Effector memory CD4-positive, alpha-beta T cell (primary cell): Measurements from ENCODE around the gene ETV3.

Experiments
- DNase-seq, 3 donors: peaks; one replicate each; pipeline ENCODE4 v3.0.0-alpha.2; 2020
- H3K27ac ChIP-seq: 2 replicates; pipeline ENCODE4 v1.7.0; 2013; ENCODE audit warnings: mild to moderate bottlenecking, low read length, moderate library complexity; ENCODE audit not compliant: insufficient read depth, poor library complexity, severe bottlenecking
- H3K27me3 ChIP-seq: replicated peaks from 2 replicates; pipeline ENCODE4 v1.7.0; 2013; ENCODE audit warnings: mild to moderate bottlenecking, low read length; ENCODE audit not compliant: insufficient read depth, control insufficient read depth, poor library complexity, severe bottlenecking
- H3K36me3 ChIP-seq: 2 replicates; pipeline ENCODE4 v1.7.0; 2013; ENCODE audit warnings: mild to moderate bottlenecking, low read length, moderate library complexity; ENCODE audit not compliant: control insufficient read depth, insufficient read depth
- H3K4me1 ChIP-seq: 2 replicates; pipeline ENCODE4 v1.7.0; 2013; ENCODE audit warnings: low read length, mild to moderate bottlenecking; ENCODE audit not compliant: control insufficient read depth, insufficient read depth, poor library complexity, severe bottlenecking
- H3K4me3 ChIP-seq: 2 replicates; pipeline ENCODE4 v1.7.0; 2013; ENCODE audit warnings: low read length, low read depth, mild to moderate bottlenecking; ENCODE audit not compliant: insufficient read depth, poor library complexity, severe bottlenecking
- H3K9me3 ChIP-seq: 2 replicates; pipeline ENCODE4 v1.7.0; 2013; ENCODE audit warnings: mild to moderate bottlenecking, low read length, moderate library complexity; ENCODE audit not compliant: control insufficient read depth

Gene ETV3

GRCh38 chr1:157115429-157115838, 22.8 kb downstream of the ETV3 start:
- no peaks in the 10 kb centered on the region for H3K27me3 ChIP-seq

GRCh38 chr1:157114183-157115121, 23.7 kb downstream of the ETV3 start:
- no peaks in the 10 kb centered on the region for H3K36me3 ChIP-seq
- H3K4me1 ChIP-seq = no peaks in the 10 kb centered on the region
- no peak for DNase-seq
- H3K27ac ChIP-seq = no peak overlapping the region
- H3K27me3 ChIP-seq = no peaks in the 10 kb centered on the region
- no peak overlapping the region for H3K4me3 ChIP-seq
- no peaks in the 10 kb centered on the region for H3K9me3 ChIP-seq

More at GRCh38 chr1:157115429-157115838, 22.8 kb downstream of the ETV3 start:
- Histone ChIP-seq H3K9me3 (no peaks in the 10 kb centered on the region), H3K27ac (no peak overlapping the region), H3K36me3 (no peaks in the 10 kb centered on the region), H3K4me1 (no peaks in the 10 kb centered on the region), H3K4me3 (no peak overlapping the region)
- DNase-seq = no peak

- Histone ChIP-seq H3K27me3 (no peaks in the 10 kb centered on the region), H3K36me3 (no peaks in the 10 kb centered on the region)
- DNase-seq = no peak
Observed at GRCh38 chr1:157113631-157114030, 24.6 kb downstream of the ETV3 start.

GRCh38 chr1:157113106-157113505, 25.1 kb downstream of the ETV3 start:
- no peaks in the 10 kb centered on the region for H3K4me1 ChIP-seq
- H3K27ac ChIP-seq = no peak overlapping the region
- no peaks in the 10 kb centered on the region for H3K27me3 ChIP-seq
- H3K36me3 ChIP-seq = no peaks in the 10 kb centered on the region
- DNase-seq = no peak
- no peaks in the 10 kb centered on the region for H3K9me3 ChIP-seq
- H3K4me3 ChIP-seq = no peak overlapping the region

More at GRCh38 chr1:157113631-157114030, 24.6 kb downstream of the ETV3 start:
- no peak overlapping the region for H3K27ac ChIP-seq
- H3K4me1 ChIP-seq = no peaks in the 10 kb centered on the region
- no peaks in the 10 kb centered on the region for H3K9me3 ChIP-seq
- no peak overlapping the region for H3K4me3 ChIP-seq

GRCh38 chr1:157112186-157112867, 25.9 kb downstream of the ETV3 start:
- Histone ChIP-seq H3K4me3 (no peak overlapping the region), H3K27ac (no peak overlapping the region), H3K4me1 (no peaks in the 10 kb centered on the region), H3K9me3 (no peaks in the 10 kb centered on the region), H3K27me3 (peaks cover 4% of the 10 kb centered on the region), H3K36me3 (no peaks in the 10 kb centered on the region)
- DNase-seq = no peak

- DNase-seq = no peak
- H3K27me3 ChIP-seq = peaks cover 4% of the 10 kb centered on the region
- no peaks in the 10 kb centered on the region for H3K36me3 ChIP-seq
- H3K9me3 ChIP-seq = no peaks in the 10 kb centered on the region
- no peaks in the 10 kb centered on the region for H3K4me1 ChIP-seq
- H3K27ac ChIP-seq = no peak overlapping the region
- H3K4me3 ChIP-seq = no peak overlapping the region
Observed at GRCh38 chr1:157111396-157112165, 26.6 kb downstream of the ETV3 start.

- peaks cover 4% of the 10 kb centered on the region for H3K27me3 ChIP-seq
- H3K4me3 ChIP-seq = no peak overlapping the region
- H3K27ac ChIP-seq = no peak overlapping the region
- H3K4me1 ChIP-seq = no peaks in the 10 kb centered on the region
- no peak for DNase-seq
- no peaks in the 10 kb centered on the region for H3K36me3 ChIP-seq
- no peaks in the 10 kb centered on the region for H3K9me3 ChIP-seq
Observed at GRCh38 chr1:157110686-157111085, 27.5 kb downstream of the ETV3 start.

- Histone ChIP-seq H3K27me3 (peaks cover 4% of the 10 kb centered on the region), H3K4me1 (no peaks in the 10 kb centered on the region), H3K27ac (no peak overlapping the region), H3K4me3 (no peak overlapping the region), H3K9me3 (no peaks in the 10 kb centered on the region), H3K36me3 (no peaks in the 10 kb centered on the region)
- no peak for DNase-seq
Observed at GRCh38 chr1:157110003-157110402, 28.2 kb downstream of the ETV3 start.

- Histone ChIP-seq H3K27ac (no peak overlapping the region), H3K9me3 (no peaks in the 10 kb centered on the region), H3K4me3 (no peak overlapping the region), H3K4me1 (no peaks in the 10 kb centered on the region), H3K36me3 (no peaks in the 10 kb centered on the region), H3K27me3 (peaks cover 4% of the 10 kb centered on the region)
- DNase-seq = no peak
Observed at GRCh38 chr1:157108448-157108847, 29.7 kb downstream of the ETV3 start.
